Stomach (tissue), 9 donors: ENCODE measurements around the gene CCDC116. TPM values are rescaled to one million over a fixed set of nuclear protein-coding genes. Genes with fewer than 3 reads are reported as not detected.

Source experiments
- DNase-seq, 2 donors: peaks; one replicate each; pipeline versions ENCODE4 v3.0.0 to v3.0.0-alpha.2; 2013 to 2019
- H3K27ac ChIP-seq, 5 donors: fragments of 200-600 bp in 4 of 5; sonication (generic) in 4 of 5; one replicate each; pipeline ENCODE4 v1.5.1; 2013 to 2019; ENCODE audit warnings: mild to moderate bottlenecking in 1 of 5, moderate library complexity in 1 of 5
- H3K27me3 ChIP-seq, 3 donors: fragments of 200-600 bp; sonication (generic); one replicate each; pipeline ENCODE4 v1.5.1; 2017 to 2019; ENCODE audit warnings: mixed run types in 1 of 3
- H3K36me3 ChIP-seq, 4 donors: fragments of 200-600 bp; sonication (generic); 1 replicate in 3 of 4; 2 replicates in 1 of 4; pipeline ENCODE4 v1.5.1; 2016 to 2019
- H3K4me1 ChIP-seq, 4 donors: fragments of 200-600 bp; sonication (generic); one replicate each; pipeline ENCODE4 v1.5.1; 2016 to 2019
- H3K4me3 ChIP-seq, 4 donors: fragments of 200-600 bp; sonication (generic) in 3 of 4; one replicate each; pipeline ENCODE4 v1.5.1; 2016 to 2019; ENCODE audit warnings: mild to moderate bottlenecking in 1 of 4
- H3K9me3 ChIP-seq, 4 donors: fragments of 200-600 bp; sonication (generic); one replicate each; pipeline ENCODE4 v1.5.1; 2016 to 2019
- CTCF ChIP-seq, 7 experiments: fragments of 450-650 bp in 4 of 7; fragments of 200-600 bp in 3 of 7; sonication (generic) in 3 of 7; IDR thresholded peaks; one replicate each; pipeline ENCODE4 v1.5.1; 2016 to 2019; ENCODE audit warnings: antibody characterized with exemption in 7 of 7, control low read depth in 2 of 7, mild to moderate bottlenecking in 1 of 7
- EP300 ChIP-seq: sonication (generic); formaldehyde crosslinking; IDR thresholded peaks from one replicate; pipeline ENCODE4 v1.6.1; 2017; ENCODE audit warnings: antibody characterized with exemption
- POLR2A ChIP-seq, 4 donors: fragments of 450-650 bp; IDR thresholded peaks; one replicate each; pipeline ENCODE4 v1.6.1; 2016; ENCODE audit warnings: antibody characterized with exemption in 4 of 4, control low read depth in 2 of 4, mild to moderate bottlenecking in 1 of 4, moderate library complexity in 1 of 4
- POLR2AphosphoS5 ChIP-seq, 3 donors: sonication (generic); formaldehyde crosslinking; IDR thresholded peaks; one replicate each; pipeline ENCODE4 v1.6.1; 2016; ENCODE audit warnings: antibody characterized with exemption in 3 of 3
- WGBS, 5 donors: extraction: QIAGEN DNeasy Blood & Tissue Kit in 3 of 5; methylation state at CpG; one replicate each; pipeline versions ENCODE4 v1.1.5 to v1.1.7; 2013 to 2018; 5-methylcytosine and 5-hydroxymethylcytosine counted together
- intact Hi-C: fragments of 100-400 bp; cut with DNase I; formaldehyde crosslinking; loops from one replicate; pipeline ENCODE4 v1.15.1; 2023; ENCODE audit warnings: low total_unique reads
- polyA plus RNA-seq, 3 donors: library from polyadenylated mRNA; stranded (reverse); fragments of 200-250 nt; gene quantifications; one replicate each; pipeline ENCODE4 v1.2.3, GENCODE V29; 2013
- total RNA-seq, 5 donors: library from RNA; depleted of rRNA; stranded (reverse); fragments of >200 nt; gene quantifications; one replicate each; pipeline versions ENCODE4 v1.1.0 to v1.2.3, GENCODE V29; 2014 to 2016
- donor health status: healthy with polysubstance abuse.
- donor health status: Bipolar disorder and iron deficiency.
- donor health status: healthy.

The CCDC116 gene
- total and polyA plus RNA-seq, 8 donors: 0.25 to 0.48 TPM; not detected in 6

DNA sequence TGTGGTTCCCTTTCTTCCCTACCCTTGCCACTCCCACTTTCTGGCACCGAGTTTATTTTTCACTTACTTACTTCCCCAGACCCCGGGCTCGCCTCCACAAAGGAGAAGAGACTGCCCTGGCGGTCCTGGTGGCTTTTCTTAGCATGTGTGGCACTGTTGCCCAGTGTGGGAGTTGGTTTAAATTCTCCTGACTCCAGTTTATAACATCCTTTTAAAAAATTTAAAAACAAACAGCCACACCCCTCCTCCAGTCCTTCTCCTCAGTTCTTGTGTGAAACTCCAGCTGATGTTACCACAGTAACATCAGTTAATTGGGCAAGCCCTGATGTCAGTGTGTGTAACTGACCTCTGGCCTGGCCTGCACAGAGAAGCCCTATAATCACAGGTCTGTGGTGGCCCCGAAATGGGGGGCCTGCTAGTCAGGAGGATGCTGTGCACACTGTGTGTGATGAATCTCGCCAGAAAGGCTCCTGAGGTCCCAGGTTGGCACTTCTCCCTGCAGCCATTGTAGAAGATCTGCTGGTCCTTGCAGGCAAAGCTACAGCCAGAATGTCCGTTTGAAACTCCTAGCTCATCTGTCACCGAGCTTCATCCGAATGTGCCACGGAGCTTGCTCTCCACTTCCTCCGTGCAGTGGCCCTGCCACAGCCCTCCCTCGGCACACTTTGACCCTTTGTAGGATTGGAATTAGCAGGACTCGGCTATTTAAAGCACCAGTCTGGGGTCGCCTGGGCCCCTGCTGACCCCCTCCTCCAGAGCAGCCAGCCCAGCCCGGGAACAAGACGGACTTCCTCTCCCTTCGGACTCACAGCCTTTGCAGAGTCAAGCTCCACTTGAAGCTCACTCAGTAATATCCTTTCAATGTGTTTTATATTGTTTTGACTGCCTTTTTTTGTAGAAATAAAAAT is 10.3 kb upstream of the CCDC116 start:
- Histone ChIP-seq H3K27me3 (no peaks in the 10 kb centered on the region), H3K27ac (no peak overlapping the region), H3K9me3 (no peaks in the 10 kb centered on the region), H3K4me3 (no peak overlapping the region), H3K36me3 (peaks cover 0 to 42% (median 34%) of the 10 kb centered on the region in 4 donors), H3K4me1 (peaks cover 20 to 95% (median 54%) of the 10 kb centered on the region in 4 donors)
- no peak for DNase-seq
- 69 to 76% (median 74%) methylated on average over 17 of the region's 17 CpGs for WGBS, 5 donors
- TF ChIP-seq EP300: no peak
- no peak for TF ChIP-seq POLR2AphosphoS5 (IDR thresholded peaks at IDR 0.05)
- TF ChIP-seq POLR2A (IDR thresholded peaks at IDR 0.05): no peak
- TF ChIP-seq CTCF (IDR thresholded peaks at IDR 0.05): no peak
- intact Hi-C loops: no loop called here

DNA sequence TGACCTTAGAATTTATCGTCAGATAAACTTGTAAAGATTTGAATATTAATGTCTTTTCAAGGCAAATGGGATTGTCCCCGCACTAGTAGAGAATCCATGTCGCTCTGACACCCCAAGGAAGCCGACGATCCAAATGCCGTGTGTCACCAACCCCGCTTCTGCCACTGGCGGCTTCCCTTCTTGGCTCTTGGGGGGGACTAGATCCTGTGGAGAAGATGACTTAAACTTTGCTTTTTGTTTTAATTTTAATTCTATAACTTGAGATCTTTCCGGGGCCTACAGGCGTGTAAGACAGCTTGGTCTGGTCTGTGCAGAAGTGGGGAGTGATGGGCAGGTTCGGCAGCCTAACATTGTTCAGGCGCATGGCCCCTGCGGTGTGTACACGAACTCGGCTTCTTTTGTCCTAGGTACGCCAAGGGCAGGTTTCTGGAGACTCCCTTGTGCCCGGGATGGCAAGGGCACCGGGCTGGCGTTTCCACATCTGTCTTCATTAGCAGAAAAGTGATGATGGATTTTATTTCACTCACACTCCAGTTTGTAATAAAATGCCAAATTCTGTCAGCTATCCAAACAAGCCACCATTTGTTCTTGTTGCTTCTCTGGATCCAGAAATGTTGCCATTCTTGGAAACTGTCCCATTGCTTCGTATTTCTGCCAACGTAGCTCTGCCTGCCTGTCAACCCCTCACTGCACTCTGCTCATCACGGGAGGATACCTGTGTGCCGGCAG is 9.5 kb upstream of the CCDC116 start:
- Histone ChIP-seq H3K4me3 (no peak overlapping the region), H3K27ac (no peak overlapping the region), H3K4me1 (peaks cover 20 to 95% (median 52%) of the 10 kb centered on the region in 4 donors), H3K27me3 (no peaks in the 10 kb centered on the region), H3K36me3 (peaks cover 5 to 47% (median 39%) of the 10 kb centered on the region in 4 donors), H3K9me3 (no peaks in the 10 kb centered on the region)
- no peak for DNase-seq
- intact Hi-C loops: no loop called here
- 80 to 86% (median 81%) methylated on average over 23 of the region's 23 CpGs for WGBS, 5 donors
- TF ChIP-seq CTCF (IDR thresholded peaks at IDR 0.05): no peak
- TF ChIP-seq POLR2A (IDR thresholded peaks at IDR 0.05): no peak
- TF ChIP-seq EP300: no peak
- TF ChIP-seq POLR2AphosphoS5 (IDR thresholded peaks at IDR 0.05): no peak

DNA sequence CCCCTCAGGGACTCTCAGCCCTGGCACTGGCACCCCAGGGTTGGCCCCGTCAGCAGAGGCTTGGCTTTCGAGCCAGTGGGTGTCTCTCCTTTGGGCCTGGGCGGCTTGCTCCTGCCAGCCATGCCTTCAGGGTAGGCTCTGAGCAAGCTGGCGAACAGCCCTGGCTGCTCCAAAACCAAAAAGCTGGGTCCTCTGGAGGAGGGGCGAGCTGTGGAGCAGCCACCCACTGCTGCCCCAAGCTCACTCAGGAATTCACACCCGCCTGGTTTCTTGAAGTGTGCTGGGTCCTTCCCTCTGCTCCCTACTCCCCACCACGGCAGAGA is 9.0 kb upstream of the CCDC116 start:
- H3K27me3 ChIP-seq: no peaks in the 10 kb centered on the region
- TF ChIP-seq POLR2A (IDR thresholded peaks at IDR 0.05): no peak
- TF ChIP-seq CTCF (IDR thresholded peaks at IDR 0.05): no peak
- TF ChIP-seq EP300: no peak
- no peak for TF ChIP-seq POLR2AphosphoS5 (IDR thresholded peaks at IDR 0.05)
- H3K4me1 ChIP-seq: peaks cover 26 to 95% (median 56%) of the 10 kb centered on the region in 4 donors
- no peak for DNase-seq
- no peaks in the 10 kb centered on the region for H3K9me3 ChIP-seq
- no peak overlapping the region for H3K4me3 ChIP-seq
- H3K27ac ChIP-seq: peak overlapping the region in 2 of 5 donors; percentile 17 to 38
- intact Hi-C loops: no loop called here
- peaks cover 5 to 46% (median 41%) of the 10 kb centered on the region in 4 donors for H3K36me3 ChIP-seq
- WGBS, 5 donors: 74 to 92% (median 82%) methylated on average over 7 of the region's 7 CpGs

GRCh38 chr22:21624120-21624879 is 8.3 kb upstream of the CCDC116 start:
- H3K9me3 ChIP-seq: no peaks in the 10 kb centered on the region
- no peaks in the 10 kb centered on the region for H3K27me3 ChIP-seq
- 24 to 51% (median 43%) methylated on average over 7 to 8 of the region's 8 CpGs for WGBS, 5 donors
- no peak overlapping the region for H3K4me3 ChIP-seq
- DNase-seq: no peak
- H3K36me3 ChIP-seq: peaks cover 5 to 44% (median 38%) of the 10 kb centered on the region in 4 donors
- intact Hi-C loops: no loop called here
- TF ChIP-seq POLR2AphosphoS5 (IDR thresholded peaks at IDR 0.05) (no peak), CTCF (IDR thresholded peaks at IDR 0.05) (peak in 3 of 7 experiments; percentile 10 to 19 (median 16)), EP300 (no peak), POLR2A (IDR thresholded peaks at IDR 0.05) (no peak)
- H3K27ac ChIP-seq: peak overlapping the region in 2 of 5 donors; percentile 17 to 38
- peaks cover 31 to 94% (median 58%) of the 10 kb centered on the region in 4 donors for H3K4me1 ChIP-seq
